Adipocyte (in vitro differentiated cells): Measurements from ENCODE around the gene SIK1.
A peak's percentile ranks its signal among the peaks of the same experiment; 100 is the strongest.
"Not testable (repeated sequence)": the region's sequence is repeated elsewhere in the genome, so short reads cannot be mapped to it uniquely, and the experiment has no call there.

Experiments
- DNase-seq: peaks from one replicate; pipeline ENCODE4 v3.0.0-alpha.2; 2015; ENCODE audit warnings: low read depth
- H3K27me3 ChIP-seq: replicated peaks from 2 replicates; pipeline ENCODE4 v1.7.0; 2013; ENCODE audit warnings: mild to moderate bottlenecking, low read length, moderate library complexity; ENCODE audit not compliant: control insufficient read depth, insufficient read depth
- H3K36me3 ChIP-seq: 2 replicates; pipeline ENCODE4 v1.7.0; 2013; ENCODE audit warnings: low read length, mild to moderate bottlenecking, moderate library complexity; ENCODE audit not compliant: control insufficient read depth, insufficient read depth, severe bottlenecking
- H3K4me1 ChIP-seq: 2 replicates; pipeline ENCODE4 v1.7.0; 2013; ENCODE audit warnings: mild to moderate bottlenecking, low read length, moderate library complexity; ENCODE audit not compliant: control insufficient read depth, insufficient read depth
- H3K4me3 ChIP-seq: 2 replicates; pipeline ENCODE4 v1.7.0; 2013; ENCODE audit warnings: mild to moderate bottlenecking, low read length, moderate library complexity
- H3K9ac ChIP-seq: 2 replicates; pipeline ENCODE4 v1.7.0; 2013; ENCODE audit warnings: mild to moderate bottlenecking, low read length, moderate library complexity
- H3K9me3 ChIP-seq: 2 replicates; pipeline ENCODE4 v1.7.0; 2013; ENCODE audit warnings: mild to moderate bottlenecking, low read length, moderate library complexity; ENCODE audit not compliant: control insufficient read depth

SIK1 gene

DNA sequence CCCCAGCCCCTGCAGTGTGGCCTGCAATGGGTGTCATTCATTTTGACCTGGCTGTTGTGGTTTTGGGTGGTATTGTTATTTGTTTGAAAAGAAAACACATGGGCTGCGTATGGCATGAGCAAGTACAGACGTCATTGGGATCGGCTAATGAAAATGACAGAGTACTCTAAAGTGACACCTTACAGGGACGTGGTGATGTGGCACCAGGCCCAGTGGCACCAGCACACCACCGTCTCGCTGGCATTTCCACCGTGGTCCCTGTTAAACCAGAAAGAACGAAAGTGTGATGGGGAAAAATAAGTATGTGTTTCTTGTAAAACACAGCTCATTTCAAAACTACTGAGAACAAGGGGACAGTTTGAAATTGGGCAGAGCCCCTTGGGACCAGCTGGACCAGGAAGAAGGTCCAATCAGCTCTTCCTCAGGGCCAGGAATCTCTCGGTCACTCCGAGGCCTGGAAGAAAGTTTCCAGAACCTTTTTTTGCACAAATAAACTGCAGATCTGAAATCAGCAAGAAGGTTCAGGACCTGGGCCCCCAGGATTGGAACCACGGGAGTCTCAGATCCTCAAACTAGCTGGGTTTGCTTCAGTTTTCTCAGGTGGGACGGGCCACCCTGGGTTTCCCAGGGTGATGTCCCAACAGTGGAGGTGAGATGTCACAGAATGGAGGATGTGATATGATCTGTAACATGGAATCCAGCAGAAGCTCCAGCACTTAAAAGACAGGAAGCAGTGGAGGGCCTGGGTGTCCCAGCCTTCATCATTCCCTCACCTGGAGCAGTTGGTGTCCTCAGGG lies 6.6 kb upstream of the SIK1 start:
- not testable (repeated sequence) for H3K27me3 ChIP-seq, H3K9me3 ChIP-seq, DNase-seq, H3K36me3 ChIP-seq, H3K4me3 ChIP-seq, H3K4me1 ChIP-seq, H3K9ac ChIP-seq

DNA sequence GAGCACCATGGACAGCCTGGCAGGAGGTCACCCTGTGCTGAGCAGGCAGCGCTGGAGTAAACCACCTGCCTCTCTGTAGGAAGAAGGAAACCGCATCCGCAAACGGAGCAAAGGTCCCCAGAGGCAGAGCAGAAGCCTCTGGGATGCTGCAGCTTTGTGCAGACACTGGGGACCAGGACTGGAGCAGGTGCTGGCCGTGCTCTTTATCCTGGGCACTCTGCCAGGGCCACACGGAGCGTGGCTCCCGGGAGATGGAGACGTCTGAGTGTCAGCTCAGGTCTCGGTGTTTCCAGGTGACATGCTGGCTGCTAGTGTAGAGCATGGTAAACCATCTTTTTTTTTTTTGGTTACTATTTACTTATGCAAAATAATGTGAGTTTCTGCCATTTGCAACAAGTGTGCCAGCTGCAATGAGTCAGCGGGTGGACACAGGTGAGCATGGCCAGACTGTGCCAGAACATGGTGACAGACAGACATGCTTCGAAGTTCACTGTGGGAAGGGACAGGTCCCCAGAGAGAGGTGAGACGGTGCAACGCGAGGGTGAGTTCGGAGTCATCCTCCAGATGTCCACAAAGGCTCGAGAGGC lies 4.0 kb upstream of the SIK1 start:
- not testable (repeated sequence) for H3K4me1 ChIP-seq, H3K9me3 ChIP-seq, H3K27me3 ChIP-seq, H3K9ac ChIP-seq, DNase-seq, H3K4me3 ChIP-seq, H3K36me3 ChIP-seq

DNA sequence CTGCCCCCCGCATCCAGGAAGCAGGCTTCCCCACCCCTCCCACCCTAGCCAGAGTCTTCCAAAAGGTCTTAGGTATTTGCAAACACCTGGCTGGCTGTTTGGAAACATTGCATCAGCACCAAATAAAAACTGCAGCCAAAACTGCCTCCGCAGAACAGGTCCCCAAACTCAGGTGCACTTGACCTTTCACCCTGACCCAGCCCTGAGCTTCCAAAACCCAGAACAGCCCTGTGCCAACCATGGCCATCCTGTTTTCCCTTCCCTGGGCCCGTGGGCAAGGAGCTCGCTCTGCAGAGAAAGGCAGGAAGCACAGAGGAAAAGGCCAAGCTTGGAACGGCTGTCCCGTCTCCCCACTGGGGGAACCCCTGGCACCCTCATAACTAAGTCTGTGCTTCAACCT lies 2.0 kb upstream of the SIK1 start:
- H3K9me3 ChIP-seq, H3K27me3 ChIP-seq, H3K9ac ChIP-seq, H3K4me3 ChIP-seq, DNase-seq, H3K36me3 ChIP-seq, H3K4me1 ChIP-seq: not testable (repeated sequence)

DNA sequence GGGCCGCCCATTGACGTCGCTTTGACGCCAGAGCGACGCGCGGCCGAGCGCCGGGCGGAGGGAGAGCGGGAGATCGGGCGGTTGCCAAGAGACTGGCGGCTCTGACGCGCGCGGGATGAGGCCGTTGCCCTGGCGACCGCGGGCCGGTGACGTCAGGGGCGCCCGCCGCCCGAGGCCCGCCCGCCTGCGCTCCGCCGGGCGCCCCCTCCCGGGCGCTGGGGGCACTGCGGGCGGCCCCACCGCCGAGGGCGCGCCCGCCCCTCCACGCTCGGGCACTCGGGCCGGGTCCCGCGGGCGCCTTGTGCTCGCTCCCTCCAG lies 270 bp upstream of the SIK1 start:
- not testable (repeated sequence) for H3K4me3 ChIP-seq, DNase-seq, H3K36me3 ChIP-seq, H3K9ac ChIP-seq, H3K27me3 ChIP-seq, H3K9me3 ChIP-seq, H3K4me1 ChIP-seq

DNA sequence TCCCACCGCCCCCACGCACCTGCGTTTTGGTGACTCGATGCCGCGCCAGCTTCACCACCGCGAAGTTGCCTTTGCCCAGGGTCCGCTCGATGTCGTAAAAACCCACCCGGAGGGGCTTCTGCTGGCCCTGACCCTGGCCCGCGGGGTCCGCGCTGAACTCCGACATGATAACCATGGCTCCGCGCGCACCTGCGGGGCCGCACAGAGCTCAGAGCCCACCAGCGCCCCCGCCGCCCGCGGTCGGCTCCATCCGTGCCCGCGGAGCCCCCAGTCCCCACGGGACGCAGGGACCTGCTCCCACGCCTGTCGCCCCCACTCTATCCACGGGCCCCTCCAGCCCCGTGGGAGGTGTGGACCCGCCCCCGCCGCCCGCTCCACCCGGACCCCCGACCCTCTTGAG lies 927 bp downstream of the SIK1 start:
- H3K4me1 ChIP-seq, H3K27me3 ChIP-seq, H3K4me3 ChIP-seq, DNase-seq, H3K9me3 ChIP-seq, H3K9ac ChIP-seq, H3K36me3 ChIP-seq: not testable (repeated sequence)

DNA sequence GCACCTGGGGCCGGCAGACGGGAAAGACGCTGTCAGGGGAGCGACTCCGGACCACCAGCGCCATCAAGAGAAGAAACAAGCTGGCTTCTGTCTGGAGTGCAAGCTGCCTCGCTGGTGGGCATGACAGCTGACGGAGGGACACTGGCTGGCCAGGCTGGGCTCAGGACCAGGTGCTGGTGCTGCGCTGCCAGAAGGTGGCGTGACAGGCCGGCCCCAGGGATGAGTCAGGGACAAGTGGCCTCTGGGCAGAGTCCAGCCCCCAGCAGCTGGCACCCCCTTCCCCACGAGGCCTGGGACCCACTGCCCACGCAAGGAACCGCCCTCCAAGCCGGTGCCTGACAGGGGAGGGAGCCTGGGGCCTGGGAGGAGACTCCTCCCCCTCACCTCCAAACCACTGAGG lies 7.5 kb downstream of the SIK1 start:
- not testable (repeated sequence) for H3K4me1 ChIP-seq, H3K9me3 ChIP-seq, H3K36me3 ChIP-seq, DNase-seq, H3K4me3 ChIP-seq, H3K9ac ChIP-seq, H3K27me3 ChIP-seq

DNA sequence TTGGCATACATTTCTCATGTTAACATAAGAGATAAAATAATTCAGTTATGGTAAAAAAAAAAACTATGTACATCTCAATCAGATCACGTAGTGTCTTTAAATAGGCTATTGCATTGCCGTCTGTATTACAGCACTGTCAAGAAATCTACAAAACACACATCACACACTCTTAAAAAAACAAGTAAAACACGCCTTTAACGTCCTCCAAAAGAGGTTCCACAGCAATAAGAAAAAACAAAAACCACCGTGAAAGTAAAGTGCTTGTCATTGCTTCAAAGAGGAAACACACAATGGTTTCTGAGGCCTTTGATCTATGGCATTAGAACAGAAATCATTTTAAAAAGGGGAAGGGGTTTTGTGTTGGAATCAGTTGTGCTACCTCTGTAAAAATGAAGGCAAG lies 12.4 kb downstream of the SIK1 start:
- not testable (repeated sequence) for H3K36me3 ChIP-seq, H3K27me3 ChIP-seq, H3K4me3 ChIP-seq, DNase-seq, H3K9ac ChIP-seq, H3K9me3 ChIP-seq, H3K4me1 ChIP-seq

DNA sequence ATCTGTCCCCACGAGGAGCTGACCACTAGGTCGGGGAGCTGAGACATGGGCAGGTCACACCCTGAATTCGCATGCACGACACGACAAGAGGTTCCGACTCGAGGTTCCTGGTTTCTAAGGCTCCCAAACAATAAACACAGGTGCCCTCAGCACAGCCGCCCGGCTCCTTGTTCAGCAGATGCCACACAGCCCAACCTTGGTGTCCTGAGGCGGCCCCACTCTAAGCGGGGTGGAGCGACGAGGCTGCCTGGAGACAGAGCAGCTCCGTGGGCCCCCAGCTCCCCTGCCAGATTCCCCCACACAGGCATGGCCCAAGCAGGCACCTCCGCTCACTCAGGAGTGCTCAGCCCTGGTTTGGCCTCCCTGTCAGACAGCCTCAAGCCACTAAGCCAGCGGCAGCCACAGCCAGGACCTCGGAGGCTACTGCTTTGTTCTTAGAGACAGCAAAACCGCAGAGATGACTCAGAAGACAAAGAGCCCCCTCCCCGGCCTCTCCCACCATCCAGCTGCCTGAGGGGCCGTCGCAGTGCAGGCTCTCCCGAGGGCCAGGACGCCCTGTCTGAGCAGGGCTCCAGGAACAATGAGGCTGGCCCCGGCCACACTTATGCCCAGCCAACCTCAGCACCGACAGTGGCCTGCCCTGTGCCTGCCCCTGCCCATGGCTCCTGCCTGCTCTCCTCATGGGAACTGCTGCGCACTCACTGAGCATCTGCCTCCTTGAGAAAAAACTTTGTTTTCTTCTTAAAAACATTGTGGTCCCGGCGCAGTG lies 14.7 kb downstream of the SIK1 start:
- H3K36me3 ChIP-seq, H3K27me3 ChIP-seq, H3K9me3 ChIP-seq, H3K9ac ChIP-seq, H3K4me3 ChIP-seq, H3K4me1 ChIP-seq: not testable (repeated sequence)
- DNase-seq = peak; percentile 1

DNA sequence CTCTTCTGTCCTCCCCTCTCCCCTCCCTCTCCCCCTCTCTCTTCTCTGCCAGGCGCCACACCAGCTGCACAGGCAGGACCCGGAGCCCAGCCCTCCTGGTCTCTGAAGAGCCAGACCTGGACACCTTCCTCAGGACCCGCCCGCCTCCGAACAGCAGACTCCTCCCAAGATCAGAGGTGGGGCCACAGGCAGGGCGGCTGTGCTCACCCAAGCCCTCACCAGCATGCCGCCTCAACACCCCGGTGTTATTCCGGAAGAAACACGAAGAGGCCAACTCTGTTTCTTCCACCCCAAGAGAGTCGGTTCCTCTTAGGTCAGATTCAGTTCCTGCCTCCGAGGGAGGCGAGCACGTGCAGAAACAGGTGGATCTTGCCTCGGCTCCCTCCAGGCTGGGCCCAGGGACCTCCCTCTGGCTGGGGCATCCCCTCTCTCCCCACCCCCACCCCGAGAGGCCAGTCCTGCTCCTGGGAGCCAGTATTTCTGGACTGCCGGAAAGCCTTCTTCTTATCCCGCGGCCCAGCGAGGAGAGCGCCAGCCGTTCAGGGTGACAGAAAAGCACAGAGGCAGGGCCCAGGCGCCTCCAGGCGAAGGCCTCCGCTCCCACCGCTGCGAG lies 16.4 kb downstream of the SIK1 start:
- H3K36me3 ChIP-seq, H3K4me1 ChIP-seq, H3K9ac ChIP-seq, H3K27me3 ChIP-seq, H3K9me3 ChIP-seq, H3K4me3 ChIP-seq, DNase-seq: not testable (repeated sequence)

DNA sequence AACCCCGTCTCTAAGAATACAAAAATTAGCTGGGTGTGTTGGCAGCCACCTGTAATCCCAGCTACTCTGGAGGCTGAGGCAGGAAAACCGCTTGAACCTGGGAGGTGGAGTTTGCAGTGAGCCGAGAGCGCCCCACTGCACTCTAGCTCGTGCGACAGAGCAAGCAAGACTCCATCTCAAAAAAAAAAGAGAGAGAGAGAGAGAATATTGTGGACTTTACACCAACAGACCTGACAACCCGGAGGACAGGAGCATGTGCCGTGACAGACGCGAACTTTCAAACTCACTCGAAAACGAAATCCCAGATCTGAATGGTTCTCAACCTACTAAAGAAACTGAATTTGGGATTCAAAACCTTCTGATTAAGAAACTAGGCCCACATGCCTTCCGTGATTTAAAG lies 19.8 kb downstream of the SIK1 start:
- DNase-seq, H3K9me3 ChIP-seq, H3K36me3 ChIP-seq, H3K9ac ChIP-seq, H3K27me3 ChIP-seq, H3K4me1 ChIP-seq, H3K4me3 ChIP-seq: not testable (repeated sequence)

DNA sequence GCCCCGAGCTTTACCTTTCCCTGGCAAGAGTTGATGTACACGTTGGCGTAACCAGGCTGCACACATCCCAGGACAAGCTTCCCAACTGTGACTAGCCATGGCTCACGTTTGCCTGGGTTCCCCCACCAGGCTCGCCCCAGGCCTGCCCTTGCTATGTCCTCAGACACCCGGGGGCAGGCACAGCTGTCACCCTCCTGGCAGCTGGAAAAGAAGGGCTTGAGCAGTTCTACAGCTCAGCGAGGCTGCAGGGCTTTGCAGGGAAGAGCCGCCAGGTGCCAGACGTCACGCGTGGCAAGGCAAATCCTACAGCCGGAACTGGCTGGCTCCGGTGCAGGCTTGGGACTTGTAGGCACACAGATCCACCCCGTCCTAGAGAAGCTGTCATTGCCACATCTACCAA lies 22.5 kb downstream of the SIK1 start:
- not testable (repeated sequence) for H3K36me3 ChIP-seq, DNase-seq

More for the DNA sequence above, 22.5 kb downstream of the SIK1 start:
- H3K27me3 ChIP-seq, H3K9ac ChIP-seq, H3K4me1 ChIP-seq, H3K9me3 ChIP-seq, H3K4me3 ChIP-seq: not testable (repeated sequence)
